ENCODE data around the gene GNG12. TPM values are rescaled to one million over a fixed set of nuclear protein-coding genes. Genes with fewer than 3 reads are reported as not detected.

The GNG12 gene
- total RNA-seq, 1 donor from 2014 or later = 0.05 TPM

- intact Hi-C loops (cut with micrococcal nuclease) = no loop called here
Observed at GRCh38 chr1:67759066-67759465, 74.2 kb downstream of the GNG12 start.

GRCh38 chr1:67755619-67756018 lies 77.6 kb downstream of the GNG12 start:
- intact Hi-C loops (cut with micrococcal nuclease) = no loop called here

- intact Hi-C loops (cut with micrococcal nuclease) = no loop called here
Observed at GRCh38 chr1:67755160-67755559, 78.1 kb downstream of the GNG12 start.

- intact Hi-C loops (cut with micrococcal nuclease) = no loop called here
Observed at GRCh38 chr1:67754526-67754920, 78.7 kb downstream of the GNG12 start.

- intact Hi-C loops (cut with micrococcal nuclease) = no loop called here
Observed at GRCh38 chr1:67753776-67754525, 79.3 kb downstream of the GNG12 start.

- intact Hi-C loops (cut with micrococcal nuclease) = no loop called here
Observed at GRCh38 chr1:67752306-67752705, 81.0 kb downstream of the GNG12 start.

GRCh38 chr1:67750691-67751054 lies 82.6 kb downstream of the GNG12 start:
- intact Hi-C loops (cut with micrococcal nuclease) = no loop called here

- intact Hi-C loops (cut with micrococcal nuclease) = no loop called here
Observed at GRCh38 chr1:67749844-67750690, 83.2 kb downstream of the GNG12 start.

GRCh38 chr1:67749263-67749843 lies 83.9 kb downstream of the GNG12 start:
- intact Hi-C loops (cut with micrococcal nuclease) = no loop called here

- intact Hi-C loops (cut with micrococcal nuclease) = no loop called here
Observed at GRCh38 chr1:67748630-67749029, 84.6 kb downstream of the GNG12 start.

GRCh38 chr1:67747671-67748546 lies 85.4 kb downstream of the GNG12 start:
- intact Hi-C loops (cut with micrococcal nuclease) = no loop called here

- intact Hi-C loops (cut with micrococcal nuclease) = no loop called here
Observed at GRCh38 chr1:67745875-67746698, 87.2 kb downstream of the GNG12 start.

GRCh38 chr1:67743072-67743725 lies 90.1 kb downstream of the GNG12 start:
- intact Hi-C loops (cut with micrococcal nuclease) = no loop called here

GRCh38 chr1:67741736-67742135 lies 91.5 kb downstream of the GNG12 start:
- intact Hi-C loops (cut with micrococcal nuclease) = no loop called here

GRCh38 chr1:67741121-67741520 lies 92.1 kb downstream of the GNG12 start:
- intact Hi-C loops (cut with micrococcal nuclease) = no loop called here

- intact Hi-C loops (cut with micrococcal nuclease) = no loop called here
Observed at GRCh38 chr1:67740543-67740942, 92.7 kb downstream of the GNG12 start.

- intact Hi-C loops (cut with micrococcal nuclease) = no loop called here
Observed at GRCh38 chr1:67739361-67739760, 93.9 kb downstream of the GNG12 start.

- intact Hi-C loops (cut with micrococcal nuclease) = no loop called here
Observed at GRCh38 chr1:67738401-67738800, 94.9 kb downstream of the GNG12 start.

GRCh38 chr1:67737875-67738274 lies 95.4 kb downstream of the GNG12 start:
- intact Hi-C loops (cut with micrococcal nuclease) = no loop called here

- intact Hi-C loops (cut with micrococcal nuclease) = loop anchor here (1.0 kb wide), 1 partner anchor 51 kb away; the partner anchor contains the start of gene GADD45A
Observed at GRCh38 chr1:67736750-67737149, 96.5 kb downstream of the GNG12 start.

Data from T-helper 2 cell treated with Interferon-gamma antibody and Interleukin-4, amounts not matched to agents 100 ng/mL and 5 ng/mL, for 36 hours (primary cell).